ENCODE measurements around the gene KRT36.

Gene KRT36

GRCh38 chr17:41529491-41529915, 39.8 kb upstream of the KRT36 start:
- no peak for DNase-seq
- H3K4me2 ChIP-seq (ENCODE audit: low read depth, low read length), result no peak overlapping the region
- H3K27ac ChIP-seq (ENCODE audit: low read length), result no peak overlapping the region
- no peaks in the 10 kb centered on the region for H4K20me1 ChIP-seq (ENCODE audit: insufficient read depth, low read length)
- H3K79me2 ChIP-seq (ENCODE audit: low read length), result no peaks in the 10 kb centered on the region
- H2AFZ ChIP-seq (ENCODE audit: low read length), result no peak overlapping the region
- no peak overlapping the region for H3K9ac ChIP-seq (ENCODE audit: low read length)
- no peak for TF ChIP-seq EZH2phosphoT487 (IDR thresholded peaks at IDR 0.05; ENCODE audit: low read length)
- no peak for TF ChIP-seq CTCF (IDR thresholded peaks at IDR 0.05; ENCODE audit: low read length)
- TF ChIP-seq EZH2 (optimal IDR thresholded peaks at IDR 0.05; ENCODE audit: low read depth, low read length), result no peak
- H3K9me2 ChIP-seq (replicated peaks; ENCODE audit: insufficient read depth, low read length), result no peaks in the 10 kb centered on the region
- H3K36me3 ChIP-seq (replicated peaks; ENCODE audit: insufficient read depth, low read length), result no peaks in the 10 kb centered on the region
- H3K9me3 ChIP-seq (replicated peaks; ENCODE audit: insufficient read depth, low read length), result no peaks in the 10 kb centered on the region
- peaks cover 30% of the 10 kb centered on the region for H3K27me3 ChIP-seq (replicated peaks; ENCODE audit: insufficient read depth, low read length)
- no peaks in the 10 kb centered on the region for H3F3A ChIP-seq (ENCODE audit: insufficient read depth, low read length)
- H3K4me3 ChIP-seq (ENCODE audit: low read length), result no peak overlapping the region
- H3K4me1 ChIP-seq (ENCODE audit: low read length), result no peaks in the 10 kb centered on the region

GRCh38 chr17:41528959-41529353, 39.2 kb upstream of the KRT36 start:
- Histone ChIP-seq H4K20me1 (ENCODE audit: insufficient read depth, low read length) (no peaks in the 10 kb centered on the region), H3K4me2 (ENCODE audit: low read depth, low read length) (no peak overlapping the region)

GRCh38 chr17:41527063-41528023, 37.6 kb upstream of the KRT36 start:
- TF ChIP-seq CTCF (IDR thresholded peaks at IDR 0.05; ENCODE audit: low read length) (no peak), EZH2 (optimal IDR thresholded peaks at IDR 0.05; ENCODE audit: low read depth, low read length) (no peak), EZH2phosphoT487 (IDR thresholded peaks at IDR 0.05; ENCODE audit: low read length) (no peak)
- Histone ChIP-seq H3K4me1 (ENCODE audit: low read length) (no peaks in the 10 kb centered on the region), H3K27ac (ENCODE audit: low read length) (no peak overlapping the region), H3K36me3 (replicated peaks; ENCODE audit: insufficient read depth, low read length) (no peaks in the 10 kb centered on the region), H3K27me3 (replicated peaks; ENCODE audit: insufficient read depth, low read length) (peaks cover 30% of the 10 kb centered on the region), H3K4me2 (ENCODE audit: low read depth, low read length) (peak overlapping the region; percentile 24; the same call in 1 of the 2 replicates), H3F3A (ENCODE audit: insufficient read depth, low read length) (no peaks in the 10 kb centered on the region), H3K79me2 (ENCODE audit: low read length) (no peaks in the 10 kb centered on the region), H2AFZ (ENCODE audit: low read length) (no peak overlapping the region), H3K9me2 (replicated peaks; ENCODE audit: insufficient read depth, low read length) (no peaks in the 10 kb centered on the region), H4K20me1 (ENCODE audit: insufficient read depth, low read length) (no peaks in the 10 kb centered on the region), H3K9me3 (replicated peaks; ENCODE audit: insufficient read depth, low read length) (no peaks in the 10 kb centered on the region), H3K9ac (ENCODE audit: low read length) (no peak overlapping the region), H3K4me3 (ENCODE audit: low read length) (no peak overlapping the region)
- no peak for DNase-seq

More at GRCh38 chr17:41528959-41529353, 39.2 kb upstream of the KRT36 start:
- H3K4me1 ChIP-seq (ENCODE audit: low read length), result no peaks in the 10 kb centered on the region
- no peak overlapping the region for H3K9ac ChIP-seq (ENCODE audit: low read length)
- no peaks in the 10 kb centered on the region for H3K36me3 ChIP-seq (replicated peaks; ENCODE audit: insufficient read depth, low read length)
- H2AFZ ChIP-seq (ENCODE audit: low read length), result no peak overlapping the region
- H3K79me2 ChIP-seq (ENCODE audit: low read length), result no peaks in the 10 kb centered on the region
- H3K27me3 ChIP-seq (replicated peaks; ENCODE audit: insufficient read depth, low read length), result peaks cover 30% of the 10 kb centered on the region
- DNase-seq, result no peak
- H3K27ac ChIP-seq (ENCODE audit: low read length), result no peak overlapping the region
- H3K9me3 ChIP-seq (replicated peaks; ENCODE audit: insufficient read depth, low read length), result no peaks in the 10 kb centered on the region
- TF ChIP-seq EZH2 (optimal IDR thresholded peaks at IDR 0.05; ENCODE audit: low read depth, low read length), result no peak
- TF ChIP-seq EZH2phosphoT487 (IDR thresholded peaks at IDR 0.05; ENCODE audit: low read length), result no peak
- TF ChIP-seq CTCF (IDR thresholded peaks at IDR 0.05; ENCODE audit: low read length), result no peak
- H3K4me3 ChIP-seq (ENCODE audit: low read length), result no peak overlapping the region
- H3F3A ChIP-seq (ENCODE audit: insufficient read depth, low read length), result no peaks in the 10 kb centered on the region
- no peaks in the 10 kb centered on the region for H3K9me2 ChIP-seq (replicated peaks; ENCODE audit: insufficient read depth, low read length)
